Activated T-cell treated with anti-CD3 and anti-CD28 coated beads, Interleukin-2, amount 50 U/mL, for 1 hour (primary cell): Measurements from ENCODE around the gene NCBP3.
"Not testable (repeated sequence)": the region's sequence is repeated elsewhere in the genome, so short reads cannot be mapped to it uniquely, and the experiment has no call there.

Experiments used
- DNase-seq: peaks from one replicate; pipeline ENCODE4 v3.0.0-alpha.2; 2020

NCBP3 gene

DNA sequence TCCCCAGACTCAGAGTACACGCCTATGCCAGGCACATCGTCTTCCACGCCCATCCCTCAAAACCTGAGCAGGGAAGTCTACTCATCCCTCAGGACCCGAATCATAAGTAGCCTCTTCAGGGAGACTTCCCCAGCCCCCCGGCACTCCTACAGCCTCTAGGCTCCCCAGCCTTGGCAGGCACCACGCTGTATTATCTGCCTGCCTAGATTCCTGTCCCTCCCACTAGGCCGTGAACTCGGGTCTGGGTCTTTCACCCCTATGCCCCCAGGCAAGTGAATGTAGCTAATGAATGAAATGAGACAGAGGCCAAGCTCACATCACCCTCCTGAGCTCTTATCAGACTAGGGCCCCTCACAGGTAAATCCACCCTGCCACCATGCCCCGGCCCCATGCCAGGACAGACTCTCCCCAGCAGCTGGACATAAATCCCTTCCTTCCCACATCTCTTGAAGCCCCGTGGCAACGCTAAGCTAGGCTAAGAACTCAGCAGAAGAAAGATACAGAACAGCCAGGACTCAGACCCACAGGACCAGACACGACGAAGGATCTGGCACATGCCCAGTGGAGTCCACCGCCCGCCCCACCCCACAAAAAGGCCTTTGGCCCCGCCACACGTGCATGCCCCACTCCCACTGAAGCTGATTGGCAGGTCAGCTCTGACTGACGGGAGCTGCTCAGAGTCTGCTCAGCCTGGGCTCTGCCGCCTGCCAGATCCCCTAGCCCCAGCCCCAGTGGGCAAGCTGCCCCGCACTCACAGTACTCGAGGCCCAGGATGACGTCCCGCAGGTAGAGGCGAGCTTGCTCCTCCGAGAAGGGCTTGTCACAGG lies 33.8 kb upstream of the NCBP3 start:
- no peak for DNase-seq

DNA sequence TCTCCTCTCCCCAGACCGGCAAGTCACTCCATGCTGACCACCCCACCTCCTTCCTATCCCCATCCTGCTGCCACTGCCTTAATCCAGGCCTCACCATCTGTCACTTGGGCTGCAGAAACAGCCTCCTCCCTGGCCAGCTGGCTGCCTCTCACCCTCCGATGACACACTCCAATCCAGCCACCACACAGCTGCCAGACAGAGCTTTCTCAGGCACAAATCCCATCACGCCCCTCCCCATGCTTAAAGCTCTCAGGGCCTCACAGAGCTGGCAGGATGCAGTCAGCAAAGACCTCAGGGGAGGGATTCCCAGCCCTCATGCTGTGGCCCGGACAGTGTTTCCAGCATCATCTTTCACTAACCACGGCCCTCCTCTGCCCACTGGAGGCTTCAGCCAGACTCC lies 33.1 kb upstream of the NCBP3 start:
- no peak for DNase-seq

DNA sequence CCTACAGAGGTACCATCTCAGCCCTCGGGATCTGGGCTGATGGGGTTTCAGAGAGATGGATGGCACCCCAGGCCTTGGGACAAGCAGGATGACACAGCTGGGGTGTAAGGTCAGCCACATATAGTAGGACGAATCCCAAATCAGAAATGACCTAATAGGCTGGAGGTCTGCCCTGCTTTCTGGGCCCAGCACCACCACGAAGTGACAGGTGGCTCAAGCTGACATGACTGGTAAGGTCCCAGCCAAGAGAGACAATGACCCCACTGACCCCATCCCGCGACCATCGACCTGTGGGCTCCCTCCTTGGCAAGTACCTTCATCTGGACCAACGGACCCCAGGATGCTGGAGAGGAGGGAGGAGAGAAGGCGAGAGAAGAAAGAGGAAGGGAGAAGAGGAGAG lies 31.2 kb upstream of the NCBP3 start:
- no peak for DNase-seq

DNA sequence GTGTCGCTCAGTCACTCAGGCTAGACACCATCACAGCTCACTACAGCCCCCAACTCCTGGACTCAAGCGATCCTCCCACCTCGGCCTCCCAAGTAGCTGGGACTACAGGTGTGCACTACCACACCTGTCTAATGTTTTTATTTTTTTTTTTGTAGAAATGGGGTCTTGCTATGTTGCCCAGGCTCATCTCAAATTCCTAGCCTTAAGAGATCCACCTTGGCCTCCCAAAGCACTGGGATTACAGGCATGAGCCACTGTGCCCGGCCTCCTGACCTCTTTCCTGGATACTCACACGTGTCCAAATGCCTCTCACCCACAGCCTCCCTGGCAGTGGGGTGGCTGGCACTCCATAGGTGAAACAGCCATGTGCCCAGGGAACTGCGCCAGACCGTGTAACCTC lies 29.3 kb upstream of the NCBP3 start:
- DNase-seq, result no peak

DNA sequence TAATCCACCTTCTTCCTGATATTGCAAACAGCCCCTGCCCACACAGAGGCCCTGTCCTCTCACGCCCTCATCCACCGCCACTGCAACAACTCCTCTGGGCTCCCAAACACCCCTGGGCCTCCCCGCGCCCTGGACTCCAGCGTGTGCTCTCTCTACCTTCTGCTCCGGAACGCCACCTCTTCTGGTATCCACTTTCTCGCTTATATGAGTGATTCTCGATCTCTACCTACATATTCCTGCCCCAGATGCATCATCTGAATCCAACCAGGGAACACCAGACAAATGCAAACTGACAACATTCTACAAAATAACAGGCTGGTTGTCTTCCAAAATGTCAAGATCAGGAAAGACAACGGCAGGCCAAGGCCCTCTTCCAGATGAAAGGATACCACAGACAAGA lies 27.8 kb upstream of the NCBP3 start:
- no peak for DNase-seq

DNA sequence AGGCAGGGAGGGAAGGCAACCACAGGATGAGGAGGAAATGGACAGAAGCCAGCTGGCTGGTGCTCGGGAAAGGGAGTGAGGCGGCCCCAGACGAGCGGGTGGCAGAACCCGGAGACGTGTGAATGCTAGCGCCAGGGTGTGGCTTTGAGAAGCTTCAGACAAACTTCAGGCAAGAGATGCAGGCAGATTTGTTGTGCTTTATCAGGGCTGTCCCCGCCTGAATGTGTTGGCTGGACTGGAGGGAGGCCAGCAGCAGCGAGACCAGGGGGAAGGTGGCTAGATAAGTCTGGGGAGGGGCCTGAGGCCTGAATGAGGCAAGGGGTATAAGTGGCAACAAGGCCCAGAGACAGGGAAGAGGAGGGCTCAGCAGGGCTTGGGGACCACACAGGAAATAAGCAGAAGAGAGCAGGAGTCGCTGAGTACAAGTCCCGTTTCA lies 24.8 kb upstream of the NCBP3 start:
- no peak for DNase-seq

DNA sequence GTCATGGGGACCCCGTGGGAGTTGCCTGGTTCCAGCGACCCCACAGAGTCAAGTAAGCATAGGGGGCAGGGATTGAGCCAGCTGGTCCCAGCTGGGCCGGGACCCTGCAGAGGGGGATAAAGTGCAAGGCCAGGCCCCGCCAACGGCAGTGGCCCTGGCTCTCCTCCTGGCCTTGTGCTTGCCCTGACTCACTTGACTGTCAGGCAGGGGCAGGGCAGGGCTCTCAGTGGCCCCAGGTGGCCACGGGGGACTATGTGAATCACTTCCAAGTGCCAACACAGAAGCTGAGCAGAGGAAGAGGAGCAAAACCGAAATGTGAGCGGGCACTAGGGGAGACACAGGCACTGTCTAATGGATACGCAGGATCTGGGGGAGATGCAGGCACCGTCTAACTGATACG lies 21.6 kb upstream of the NCBP3 start:
- no peak for DNase-seq

DNA sequence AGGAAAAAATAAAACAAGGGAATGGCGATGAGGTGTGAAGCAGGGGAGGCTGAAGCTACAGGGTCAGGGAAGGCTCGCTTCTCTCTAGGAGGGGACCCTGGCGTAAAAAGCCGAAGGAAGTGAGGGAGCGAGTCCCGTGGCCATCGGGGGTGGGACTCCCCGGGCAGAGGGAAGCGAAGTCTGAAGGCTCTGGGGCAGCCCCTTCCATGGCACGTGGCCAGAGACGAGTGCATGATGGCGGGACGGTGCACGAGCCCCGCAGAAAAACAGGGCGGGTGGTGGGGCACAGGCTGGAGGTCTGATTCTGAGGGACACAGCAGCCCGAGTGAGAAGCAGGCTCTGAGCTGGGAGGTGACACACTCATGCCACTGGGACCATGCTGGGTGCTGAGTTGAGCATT lies 21.1 kb upstream of the NCBP3 start:
- no peak for DNase-seq

DNA sequence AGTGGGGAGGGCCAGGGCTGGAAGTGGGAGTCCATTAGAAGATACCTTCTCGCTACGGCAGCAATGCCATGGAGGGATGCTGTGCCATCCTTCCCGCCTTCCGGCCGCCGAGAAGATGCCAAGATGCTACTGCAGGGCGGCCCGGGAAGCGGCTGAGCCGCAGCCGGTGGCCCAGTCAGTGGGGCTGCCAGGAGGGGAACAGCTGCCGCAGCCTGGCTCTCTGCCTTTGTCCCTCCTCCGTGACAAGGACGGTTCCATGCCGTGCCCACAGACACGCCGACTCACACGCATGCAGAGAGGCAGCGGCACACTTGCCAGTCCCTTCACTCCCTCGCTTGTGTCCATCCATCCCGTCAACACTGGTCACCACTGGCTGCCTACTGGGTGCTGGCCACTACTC lies 20.2 kb upstream of the NCBP3 start:
- DNase-seq, result no peak

DNA sequence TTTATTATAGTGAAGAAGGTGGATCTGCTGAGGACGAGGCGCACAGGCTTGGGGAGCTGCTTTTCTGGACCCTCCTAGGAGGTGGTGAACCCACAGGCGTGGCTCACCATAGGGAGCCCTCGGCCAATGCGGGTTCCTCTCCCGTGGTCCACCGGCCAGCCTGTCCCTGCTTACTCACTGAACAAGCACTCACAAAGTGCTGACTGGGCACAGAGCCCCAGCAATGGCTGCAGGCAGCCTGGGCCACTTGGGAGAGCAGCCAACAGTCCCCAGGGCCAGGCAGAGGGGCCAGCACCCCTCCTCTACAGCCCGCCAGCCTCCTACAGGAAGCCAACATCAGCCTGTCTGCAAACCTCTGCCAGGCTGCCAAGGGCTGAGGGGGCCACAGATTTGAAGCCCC lies 19.1 kb upstream of the NCBP3 start:
- DNase-seq, result no peak

DNA sequence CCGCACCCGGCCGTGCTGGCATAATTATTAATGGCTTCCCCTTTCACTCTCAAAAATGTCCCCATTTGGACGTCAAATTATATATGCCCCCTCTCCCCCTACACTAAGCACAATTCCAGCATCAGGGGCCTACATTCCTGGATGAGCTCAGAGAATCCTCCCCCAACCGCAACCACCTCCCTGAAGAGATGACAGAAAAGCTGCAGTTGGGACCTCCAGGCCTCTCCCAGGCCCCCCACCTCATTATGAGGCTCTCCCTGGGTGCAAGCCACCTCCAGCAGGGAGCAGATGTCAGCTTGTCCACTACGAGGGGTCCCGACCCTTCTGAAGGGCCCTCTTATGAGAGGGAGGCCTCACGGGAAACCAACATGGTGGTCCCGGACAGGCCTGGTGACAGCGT lies 18.5 kb upstream of the NCBP3 start:
- DNase-seq, result no peak

DNA sequence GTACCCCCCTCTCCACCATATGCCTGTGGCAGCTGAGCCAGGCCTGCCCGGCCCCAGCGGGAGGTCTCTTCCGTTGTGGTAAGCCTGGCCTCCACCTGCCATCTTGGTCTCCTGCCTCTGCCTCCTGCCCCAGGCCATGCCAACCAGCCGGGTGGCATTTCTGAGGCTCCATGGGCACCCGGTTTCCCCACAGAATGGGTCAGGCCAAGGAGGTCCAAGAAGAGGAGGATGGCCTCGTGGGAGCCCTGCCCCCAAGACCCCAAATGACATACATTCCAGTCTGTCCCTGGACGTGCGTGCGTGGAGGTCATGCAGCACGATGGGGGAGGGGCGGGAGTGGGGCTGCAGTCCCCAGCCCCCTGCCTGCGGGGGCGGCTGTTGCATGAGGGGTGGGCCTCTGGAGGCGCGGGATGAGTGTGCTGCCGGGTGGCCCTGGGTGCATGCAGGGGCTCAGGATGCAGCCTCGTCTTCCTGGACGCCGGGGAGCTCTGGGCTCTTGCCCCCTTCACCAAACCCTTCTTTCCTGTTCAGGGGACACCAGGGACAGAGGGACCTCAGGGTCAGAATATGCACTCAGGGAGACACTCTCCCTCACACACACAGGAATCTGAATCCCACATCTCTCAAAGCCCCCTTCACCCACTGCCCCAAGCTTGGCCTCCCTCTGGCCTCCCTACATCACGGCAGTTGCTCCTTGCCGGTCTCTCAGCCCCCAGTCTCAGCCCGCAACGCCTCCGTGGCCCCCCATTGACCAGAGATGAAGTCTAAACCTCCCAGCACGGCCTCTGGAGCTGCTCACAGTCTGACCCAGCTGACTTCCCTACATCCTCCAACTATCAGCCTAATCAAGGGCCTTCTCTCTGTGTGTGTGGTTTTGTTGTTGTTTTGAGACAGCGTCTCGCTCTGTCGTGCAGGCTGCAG lies 16.0 kb upstream of the NCBP3 start:
- DNase-seq, result no peak

DNA sequence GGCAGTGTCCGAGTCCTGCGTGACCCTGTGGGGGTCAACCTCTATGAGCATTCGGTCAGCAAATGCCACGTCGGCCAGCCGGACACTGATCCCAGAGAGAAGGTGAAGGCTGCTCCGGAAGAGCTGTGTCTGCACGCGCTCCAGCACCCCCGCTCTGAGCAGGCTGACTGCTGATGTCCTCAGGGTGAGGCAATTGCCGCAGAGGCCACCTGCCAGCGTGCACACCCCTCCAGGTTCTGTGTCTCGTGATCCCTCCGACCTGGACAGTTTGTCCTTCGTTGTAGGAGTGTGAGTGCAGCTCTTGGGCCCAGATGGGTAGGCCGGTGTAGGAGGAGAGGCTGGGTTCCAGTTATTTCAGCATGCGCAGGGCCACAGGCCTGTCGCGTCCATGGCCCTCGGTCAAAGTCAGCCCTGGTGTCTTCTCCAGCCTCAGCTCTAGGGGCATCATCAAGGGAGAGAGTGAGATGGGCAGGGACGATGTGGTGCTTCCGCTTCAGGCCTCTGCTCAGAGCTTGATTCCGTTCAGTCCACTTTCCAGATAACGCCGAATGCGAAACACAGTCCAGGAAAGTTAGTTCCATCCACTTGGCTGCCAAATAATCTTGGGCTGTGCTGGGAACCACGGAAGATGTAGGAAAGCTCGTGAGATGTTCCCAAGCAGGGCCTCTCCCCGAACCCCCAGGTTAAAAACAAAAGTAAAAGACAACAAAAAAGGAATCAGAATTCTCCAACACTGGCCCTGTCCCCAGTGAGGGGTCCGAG lies 15.1 kb upstream of the NCBP3 start:
- DNase-seq, result no peak

DNA sequence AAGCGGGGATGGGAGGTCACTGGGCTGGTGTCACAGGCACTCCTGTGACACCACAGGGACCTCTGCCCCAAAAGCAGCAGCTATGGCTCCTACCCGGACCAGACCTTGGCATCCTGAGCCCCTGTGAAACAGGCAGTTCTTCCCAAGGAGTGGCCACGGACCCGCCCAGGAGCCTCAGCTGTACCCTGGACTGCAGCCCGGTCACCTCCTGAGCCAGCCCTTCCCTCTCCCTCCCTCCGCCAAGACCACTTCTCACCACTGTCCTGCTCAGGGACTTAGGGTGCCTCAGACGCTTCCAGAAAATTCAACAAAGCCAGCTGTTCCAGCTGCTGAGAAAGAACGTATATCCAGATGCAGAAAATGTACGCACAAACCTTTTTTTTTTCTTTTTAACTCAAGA lies 13.9 kb upstream of the NCBP3 start:
- DNase-seq, result no peak

DNA sequence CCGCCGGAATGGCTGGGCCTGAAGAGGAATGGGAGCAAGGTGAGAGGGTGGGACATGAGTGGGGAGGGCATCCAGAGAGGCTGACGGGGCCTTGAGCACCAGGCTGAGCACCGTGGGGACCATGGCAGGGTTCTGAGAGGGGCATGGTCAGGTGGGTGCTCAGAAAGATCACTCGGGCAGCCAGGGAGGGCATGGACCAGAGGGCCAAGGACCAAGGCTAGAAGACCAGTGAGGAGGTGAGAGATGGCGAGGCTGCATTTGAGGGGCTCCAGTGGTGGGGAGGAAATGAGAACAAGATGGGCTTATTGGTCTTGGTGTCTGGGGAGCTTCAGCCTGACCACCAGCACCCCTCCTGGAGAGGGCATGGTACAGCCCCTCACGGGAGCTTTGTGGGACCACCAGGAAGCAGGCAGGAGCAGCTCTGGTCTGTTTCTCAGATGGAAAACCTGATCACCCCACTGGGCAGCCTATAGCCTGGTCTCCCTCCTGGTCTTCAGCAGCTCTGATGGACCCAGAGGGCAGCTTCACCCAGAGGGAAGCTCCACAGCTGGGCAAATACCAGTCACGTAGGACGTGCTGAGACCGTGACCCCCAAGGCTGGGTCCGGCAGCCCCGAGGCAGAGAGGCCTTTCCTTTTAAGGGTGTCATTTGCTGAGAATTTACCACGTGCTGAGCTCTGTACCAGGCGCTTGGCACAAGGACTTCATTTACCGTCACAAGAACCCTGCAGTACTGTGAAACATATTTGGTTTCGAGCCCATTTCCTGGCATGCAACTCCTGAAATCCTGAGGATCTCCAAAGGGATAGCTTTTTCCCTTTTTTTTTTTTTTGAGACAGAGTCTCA lies 11.4 kb upstream of the NCBP3 start:
- no peak for DNase-seq

DNA sequence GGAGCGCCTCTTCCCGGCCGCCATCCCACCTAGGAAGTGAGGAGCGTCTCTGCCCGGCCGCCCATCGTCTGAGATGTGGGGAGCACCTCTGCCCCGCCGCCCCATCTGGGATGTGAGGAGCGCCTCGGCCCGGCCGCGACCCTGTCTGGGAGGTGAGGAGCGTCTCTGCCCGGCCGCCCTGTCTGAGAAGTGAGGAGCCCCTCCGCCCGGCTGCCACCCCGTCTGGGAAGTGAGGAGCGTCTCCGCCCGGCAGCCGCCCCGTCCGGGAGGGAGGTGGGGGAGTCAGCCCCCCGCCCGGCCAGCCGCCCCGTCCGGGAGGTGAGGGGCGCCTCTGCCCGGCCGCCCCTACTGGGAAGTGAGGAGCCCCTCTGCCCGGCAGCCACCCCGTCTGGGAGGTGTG lies 8.2 kb upstream of the NCBP3 start:
- not testable (repeated sequence) for DNase-seq

DNA sequence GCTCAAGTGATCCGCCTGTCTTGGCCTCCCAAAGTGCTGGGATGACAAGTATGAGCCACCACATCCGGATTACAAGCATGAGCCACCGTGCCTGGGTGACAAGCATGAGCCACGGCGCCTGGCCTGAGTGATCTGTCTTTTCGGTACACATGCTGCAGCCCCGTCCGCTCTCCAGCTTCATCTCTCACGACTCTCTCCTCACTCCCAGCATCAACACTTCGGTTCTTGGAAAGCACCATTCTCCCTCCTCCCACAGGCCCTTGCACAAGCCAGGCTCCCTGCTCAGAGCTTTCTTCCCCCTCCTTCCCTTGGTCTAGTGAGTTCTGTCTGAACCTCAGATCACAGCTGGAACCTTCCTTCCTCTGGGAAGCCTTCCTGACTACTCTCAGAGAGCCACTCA lies 6.5 kb upstream of the NCBP3 start:
- DNase-seq, result no peak

DNA sequence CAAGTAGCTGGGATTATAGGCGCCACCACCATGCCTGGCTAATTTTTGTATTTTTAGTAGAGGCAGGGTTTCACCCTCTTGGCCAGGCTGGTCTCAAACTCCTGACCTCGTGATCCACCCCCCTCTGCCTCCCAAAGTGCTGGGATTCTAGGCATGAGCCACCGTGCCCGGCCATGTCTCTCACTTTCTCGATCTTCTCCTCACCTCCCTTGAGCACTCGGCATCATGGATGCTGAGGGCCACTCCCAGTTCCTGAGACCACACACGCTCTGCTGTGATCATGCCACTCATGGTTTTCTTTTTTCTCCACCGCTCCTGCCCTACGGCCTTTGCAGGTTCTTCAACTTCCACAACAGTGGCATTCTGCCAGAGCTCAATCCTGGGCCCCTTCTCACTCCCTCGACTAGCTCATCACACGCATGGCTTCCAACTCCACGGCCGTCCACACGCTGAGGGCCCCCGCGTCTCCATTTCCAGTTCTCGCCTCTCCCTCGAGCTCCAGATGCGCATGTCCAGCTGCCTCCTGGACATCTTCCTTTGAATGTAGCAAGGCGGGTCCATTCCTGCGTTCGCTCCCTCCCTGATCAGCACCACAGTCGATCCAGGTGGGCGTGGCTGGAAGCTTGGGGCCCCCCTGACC lies 5.5 kb upstream of the NCBP3 start:
- DNase-seq, result no peak

DNA sequence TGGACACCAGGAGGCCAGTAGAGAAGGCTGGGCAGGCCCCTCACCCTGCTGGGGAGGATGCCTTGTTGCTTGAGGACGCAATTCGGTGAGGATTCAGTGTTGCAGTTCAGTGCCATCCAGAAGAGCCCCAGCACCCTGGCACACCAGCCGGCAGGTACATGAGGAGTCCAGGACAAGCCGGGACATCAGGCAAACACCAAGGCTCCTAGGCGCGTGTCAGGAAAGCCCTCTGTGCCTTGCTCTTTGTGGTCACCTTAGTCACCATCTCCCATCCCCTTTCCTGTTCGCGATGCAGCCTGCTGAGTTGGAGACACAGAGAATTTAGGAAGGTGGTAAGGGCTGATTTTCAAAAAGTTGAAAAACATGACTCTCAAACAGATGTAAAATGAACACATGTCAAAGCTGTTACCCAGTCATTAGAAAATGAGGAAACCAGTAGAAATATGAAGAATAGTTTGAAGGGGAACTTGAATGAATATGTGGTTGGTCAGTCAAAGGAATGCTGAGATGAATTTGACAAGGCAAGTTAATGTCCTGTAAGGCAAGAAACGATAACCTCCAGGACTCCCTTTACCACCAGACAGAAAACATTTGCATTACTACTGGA lies 2.3 kb upstream of the NCBP3 start:
- DNase-seq, result no peak

DNA sequence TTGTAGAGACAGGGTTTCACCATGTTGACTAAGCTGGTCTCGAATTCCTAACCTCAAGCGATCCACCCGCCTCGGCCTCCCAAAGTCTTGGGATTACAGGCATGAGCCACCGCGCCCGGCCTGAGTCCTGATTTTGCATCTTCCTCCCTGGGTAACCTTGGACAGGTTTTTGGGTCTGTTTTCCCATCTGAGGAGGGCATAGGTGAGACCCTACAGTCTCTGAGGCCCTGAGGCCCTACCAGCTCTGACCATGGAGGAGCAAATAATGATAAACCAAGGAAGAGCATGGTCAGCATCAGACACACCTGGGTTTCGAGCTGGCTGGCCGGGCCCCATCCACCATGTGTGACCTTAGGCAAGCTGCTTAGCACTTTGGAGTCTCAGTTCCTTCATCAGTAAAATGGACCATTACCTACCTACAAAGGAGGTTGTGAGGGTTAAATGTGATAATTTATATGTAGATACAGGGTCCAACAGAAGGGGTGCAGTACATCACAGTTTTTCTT lies 1.2 kb upstream of the NCBP3 start:
- DNase-seq, result no peak

DNA sequence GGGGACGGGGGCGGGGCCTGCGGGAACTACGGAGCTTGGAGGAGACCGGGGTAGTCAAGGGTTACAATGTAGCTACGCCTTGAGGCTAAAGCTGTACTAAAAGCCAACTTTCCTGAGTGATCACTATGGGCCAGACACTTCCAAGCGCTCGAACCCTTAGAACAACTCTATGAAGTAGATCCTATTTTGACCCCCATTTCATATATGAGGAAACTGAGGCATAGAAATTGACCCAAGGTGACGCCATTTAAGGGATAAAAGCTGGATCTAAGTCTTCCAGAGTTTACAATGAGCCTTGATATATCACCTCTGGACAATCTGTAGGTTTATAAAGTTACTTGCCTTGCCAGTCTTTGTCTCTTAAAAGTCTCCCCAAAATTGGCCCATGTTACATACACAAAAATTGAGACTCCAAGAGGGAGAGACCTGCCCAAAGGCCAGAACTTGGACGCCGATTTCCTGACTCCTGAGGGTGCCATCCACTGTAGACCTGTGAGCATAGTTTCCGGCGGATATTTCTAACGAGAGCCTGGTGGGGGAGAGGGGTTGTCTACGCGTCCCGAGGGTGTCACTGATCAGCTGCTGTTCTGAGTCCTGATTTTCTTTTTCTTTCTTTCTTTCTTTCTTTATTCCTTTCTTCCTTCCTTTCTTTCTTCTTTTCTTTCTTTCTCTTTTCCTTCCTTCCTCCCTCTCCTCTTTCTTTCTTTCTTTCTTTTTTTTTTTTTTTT lies 555 bp upstream of the NCBP3 start:
- no peak for DNase-seq
